ENCODE data around the gene FIZ1.

FIZ1 gene

DNA sequence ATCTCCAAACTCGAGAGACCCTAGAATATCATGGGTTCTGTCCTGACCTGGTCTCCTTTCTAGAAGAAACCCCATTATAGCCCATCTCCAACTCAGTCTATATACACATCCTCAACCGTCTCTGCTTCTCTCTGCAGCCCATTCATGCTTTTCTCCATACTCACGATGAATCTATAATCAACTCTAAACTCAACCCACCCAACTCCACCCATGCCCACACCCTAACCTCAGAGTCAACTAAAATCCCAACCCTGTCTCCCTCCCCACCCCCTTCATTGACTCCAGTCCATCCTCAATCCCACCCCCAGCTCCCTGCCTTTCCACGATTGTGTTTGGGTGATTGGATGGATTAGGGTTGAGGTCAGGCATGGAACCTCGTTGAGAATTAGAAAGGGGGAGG lies 55.8 kb downstream of the FIZ1 start:
- DNase-seq (ENCODE audit: low read depth in 1 of 2, low spot score in 1 of 2), result no peak

DNA sequence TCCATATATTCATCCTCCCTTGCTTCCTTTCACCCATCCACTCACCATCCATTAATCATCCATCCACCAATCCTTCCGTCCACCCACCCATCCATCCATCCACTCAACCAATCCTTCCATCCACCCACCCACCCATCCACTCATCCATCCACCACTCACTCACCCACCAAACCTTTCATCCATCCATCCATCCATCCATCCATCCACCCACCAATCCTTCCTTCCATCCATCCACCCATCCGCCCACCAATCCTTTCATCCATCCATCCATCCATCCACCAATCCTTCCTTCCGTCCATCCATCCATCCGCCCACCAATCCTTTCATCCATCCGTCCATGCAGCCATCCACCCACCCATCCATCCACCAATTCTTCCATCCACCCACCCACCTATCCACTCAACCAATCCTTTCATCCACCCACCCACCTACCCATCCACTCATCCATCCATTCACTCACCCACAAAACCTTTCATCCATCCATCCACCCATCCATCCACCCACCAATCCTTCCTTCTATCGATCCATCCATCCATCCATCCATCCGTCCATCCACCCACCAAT lies 56.9 kb downstream of the FIZ1 start:
- no peak for DNase-seq (ENCODE audit: low read depth in 1 of 2, low spot score in 1 of 2)

Measured in activated T-helper 1 cell treated with anti-CD3 and anti-CD28 coated beads, Interleukin-2, amount 50 U/mL, for 16 hours (primary cell).